SIG-M5 treated with dmso at 0.1 percent for 504 hours (cell line): Measurements from ENCODE around the gene SOX12.
"Not testable (repeated sequence)": the region's sequence is repeated elsewhere in the genome, so short reads cannot be mapped to it uniquely, and the experiment has no call there.

ENCODE experiments used
- DNase-seq: peaks from one replicate; lab custom pipeline; 2025; ENCODE audit not compliant: unreplicated experiment; lab: John Stamatoyannopoulos, UW

The SOX12 gene

DNA sequence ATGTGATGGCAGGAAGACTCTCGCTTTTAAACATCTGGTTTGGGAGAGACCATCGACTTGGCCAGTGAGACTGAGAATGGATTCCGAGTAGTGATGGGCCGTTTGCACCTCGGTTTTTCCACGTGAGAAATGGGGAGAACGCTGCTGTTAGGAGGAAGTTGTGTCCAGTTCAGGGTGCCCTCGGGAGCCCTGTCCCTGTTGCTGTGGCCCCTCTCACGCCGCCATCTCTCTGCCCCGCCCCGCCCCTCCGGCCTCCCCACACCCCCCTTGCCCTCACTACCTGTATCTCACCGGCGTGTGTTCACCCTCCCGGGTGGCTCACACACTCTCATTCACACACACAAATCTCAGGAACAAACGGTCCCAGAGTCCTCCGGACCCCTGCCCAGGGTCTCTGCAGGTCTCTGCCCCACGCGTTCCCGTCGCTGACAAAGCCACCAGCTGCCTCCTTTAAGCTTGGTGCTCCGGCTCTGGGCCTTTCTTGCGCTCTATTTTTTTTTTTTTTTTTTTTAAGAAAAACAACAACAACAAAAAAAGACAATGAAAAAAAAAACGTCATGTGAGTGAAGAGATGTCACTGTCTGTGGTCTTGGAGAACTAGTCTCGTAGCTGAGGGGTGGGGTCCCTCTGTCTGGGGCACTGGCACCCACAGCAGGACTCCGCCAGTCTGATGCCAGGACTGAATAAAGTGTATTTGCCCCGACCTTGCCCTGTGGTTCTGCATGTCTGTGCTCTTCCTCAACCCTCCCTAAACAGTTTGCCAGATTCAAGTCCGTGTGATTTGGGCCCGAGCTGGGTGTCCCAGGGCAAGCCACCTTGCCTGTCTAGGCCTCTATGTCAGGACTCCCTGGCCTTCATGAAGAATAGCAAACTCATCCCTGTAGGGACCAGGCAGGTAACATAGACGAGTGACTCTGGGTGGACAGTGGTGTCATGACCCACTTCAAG lies 2.9 kb downstream of the SOX12 start:
- no peak for DNase-seq

DNA sequence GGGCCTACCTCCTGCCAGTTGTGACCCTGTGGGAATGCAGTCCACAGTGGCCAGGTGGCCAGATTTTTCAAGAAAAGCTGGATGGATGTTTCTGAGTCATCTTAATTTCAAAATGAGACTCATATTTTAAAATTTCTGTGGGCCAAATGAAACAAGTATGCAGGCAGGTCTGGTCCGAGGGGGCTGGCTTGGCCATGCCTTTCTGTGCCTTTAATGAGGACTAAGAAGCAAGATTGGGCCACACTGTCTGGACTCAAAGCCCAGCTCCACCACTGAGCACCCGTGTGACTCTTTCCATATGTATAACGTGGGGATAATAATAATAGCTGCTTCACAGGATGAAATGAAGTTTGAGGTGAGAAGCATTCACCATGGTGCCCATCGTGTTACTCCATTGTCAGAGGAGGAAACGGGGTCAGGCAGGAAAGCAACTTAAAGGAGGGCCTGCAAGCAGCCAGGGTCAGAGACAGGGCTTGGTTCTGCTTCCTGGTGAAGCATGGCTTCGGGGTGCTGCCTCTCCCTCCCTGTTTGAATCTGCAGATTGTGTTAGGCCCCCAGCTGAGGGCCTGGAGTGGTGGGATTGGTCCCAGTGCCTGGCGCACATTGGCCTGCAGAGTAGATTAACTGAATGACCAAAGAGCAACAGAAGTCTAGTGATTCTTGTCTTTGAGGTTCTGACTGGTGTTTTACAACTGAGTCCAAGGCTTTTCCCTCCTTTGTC lies 3.8 kb downstream of the SOX12 start:
- DNase-seq = no peak

DNA sequence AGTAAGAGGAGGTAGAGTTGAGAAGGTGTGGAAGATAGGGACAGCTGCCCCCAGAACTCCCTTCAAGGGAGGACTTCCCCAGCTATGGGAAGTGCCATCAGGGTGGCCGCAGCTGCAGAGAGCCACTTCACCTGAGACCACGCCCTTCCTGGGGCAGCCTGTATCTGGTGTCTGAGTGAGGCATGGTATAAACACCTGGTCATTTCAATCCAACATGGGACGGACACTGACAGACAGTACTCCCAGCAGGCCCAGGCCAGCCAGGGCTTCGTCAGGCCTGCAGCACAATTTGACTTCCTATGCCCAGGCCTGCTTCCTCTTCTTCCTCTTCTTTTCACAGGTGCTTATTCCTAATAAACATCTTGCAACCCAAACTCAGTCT lies 4.5 kb downstream of the SOX12 start:
- no peak for DNase-seq

DNA sequence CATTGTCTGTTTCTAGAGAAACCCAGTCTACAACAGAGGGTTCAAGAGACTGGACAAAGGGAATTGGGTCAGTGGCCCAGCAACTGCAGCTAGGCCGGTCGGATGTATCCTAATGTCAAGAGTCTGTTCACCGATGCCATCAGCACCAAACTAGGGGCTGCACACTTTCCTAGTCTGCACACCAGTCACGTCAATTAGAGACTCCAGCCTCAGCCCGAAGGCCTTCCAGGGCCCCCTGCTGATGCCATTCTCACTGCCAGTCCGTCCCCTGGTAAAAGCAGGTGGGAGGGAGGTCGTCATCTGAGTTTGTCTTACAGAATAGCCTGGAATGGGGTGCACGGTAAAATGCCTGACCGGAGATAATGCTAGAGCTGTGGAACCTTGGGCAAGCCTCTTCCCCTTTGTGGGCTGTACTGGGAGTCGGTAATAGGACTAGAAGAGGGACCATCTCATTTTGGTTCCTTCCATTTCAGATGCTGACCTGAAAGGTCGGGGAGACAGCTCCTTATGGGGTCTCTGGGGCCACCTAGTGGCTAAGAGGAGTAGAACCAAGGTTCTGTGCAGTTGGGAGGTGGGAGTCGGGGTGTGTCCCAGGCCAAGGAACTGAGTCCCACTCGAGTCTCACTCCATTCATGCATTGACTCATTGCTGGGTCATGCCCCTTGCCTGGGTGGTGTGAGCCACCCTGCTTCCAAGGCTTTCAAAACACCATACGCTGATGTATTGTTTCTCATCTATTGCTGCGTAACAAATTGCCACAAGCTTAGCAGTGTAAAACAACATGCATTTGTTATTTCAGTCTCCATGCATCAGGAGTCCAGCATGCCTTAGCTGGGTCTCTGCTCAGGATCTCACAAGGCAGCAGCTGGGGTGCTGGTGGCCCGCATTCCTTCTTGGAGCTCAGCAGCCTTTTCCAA lies 5.1 kb downstream of the SOX12 start:
- peak; percentile 94 for DNase-seq

- DNase-seq = no peak
Observed at GRCh38 chr20:334578-334977, 9.2 kb downstream of the SOX12 start.

GRCh38 chr20:336040-336439 lies 10.7 kb downstream of the SOX12 start:
- not testable (repeated sequence) for DNase-seq

- peak; percentile 76 for DNase-seq
Observed at GRCh38 chr20:341682-342081, 16.3 kb downstream of the SOX12 start.

GRCh38 chr20:343107-343506 lies 17.8 kb downstream of the SOX12 start:
- no peak for DNase-seq

DNA sequence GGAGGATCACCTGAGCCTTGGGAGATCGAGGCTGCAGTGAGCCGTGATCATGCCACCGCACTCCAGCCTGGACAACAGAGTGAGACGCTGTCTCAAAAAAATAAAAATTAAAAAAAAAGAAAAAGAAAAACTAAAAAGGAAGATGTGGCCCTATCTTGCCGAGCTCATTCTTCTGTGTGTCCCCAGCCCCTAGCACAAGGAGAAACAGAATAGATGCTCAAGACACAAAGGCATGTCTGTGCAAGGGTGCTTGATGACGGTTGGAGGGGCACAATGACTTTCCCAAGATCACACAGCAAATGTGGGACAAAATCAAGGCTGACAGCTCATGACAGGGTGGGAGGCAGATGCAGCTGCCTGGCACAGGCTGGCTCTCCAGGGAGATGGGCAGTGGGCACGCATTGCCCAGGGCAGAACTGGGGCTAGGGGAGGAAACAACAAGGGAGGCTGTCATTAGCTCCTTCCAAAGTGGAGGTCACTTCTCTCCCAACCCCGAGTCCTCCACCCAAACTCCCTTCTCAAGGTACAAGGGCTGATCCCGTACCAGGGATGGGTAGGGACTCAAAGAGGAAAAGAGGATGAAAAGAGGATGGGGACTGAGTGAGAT lies 20.8 kb downstream of the SOX12 start:
- no peak for DNase-seq

GRCh38 chr20:346640-347316 lies 21.4 kb downstream of the SOX12 start, which contains the start of gene NRSN2:
Gene NRSN2 (plus strand): TSS chr20:347111. CDS start chr20:349644, 2,533 bp downstream.
- no peak for DNase-seq

DNA sequence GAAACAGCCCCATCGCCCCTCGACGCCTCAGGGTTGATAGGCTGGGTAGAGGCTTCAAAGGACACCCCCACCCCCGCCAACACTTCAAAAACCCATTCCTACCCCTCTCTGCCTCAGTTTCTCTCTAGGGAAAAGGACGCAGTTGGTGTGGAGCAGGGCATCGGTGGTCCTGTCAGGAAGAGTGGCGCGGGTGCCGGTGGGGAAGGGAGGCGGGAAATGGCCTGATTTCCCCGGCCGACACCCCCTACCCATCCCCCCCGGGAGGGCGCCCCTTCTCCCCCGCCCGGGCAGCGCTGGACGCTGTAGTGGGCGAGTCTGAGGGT lies 21.9 kb downstream of the SOX12 start:
- no peak for DNase-seq

DNA sequence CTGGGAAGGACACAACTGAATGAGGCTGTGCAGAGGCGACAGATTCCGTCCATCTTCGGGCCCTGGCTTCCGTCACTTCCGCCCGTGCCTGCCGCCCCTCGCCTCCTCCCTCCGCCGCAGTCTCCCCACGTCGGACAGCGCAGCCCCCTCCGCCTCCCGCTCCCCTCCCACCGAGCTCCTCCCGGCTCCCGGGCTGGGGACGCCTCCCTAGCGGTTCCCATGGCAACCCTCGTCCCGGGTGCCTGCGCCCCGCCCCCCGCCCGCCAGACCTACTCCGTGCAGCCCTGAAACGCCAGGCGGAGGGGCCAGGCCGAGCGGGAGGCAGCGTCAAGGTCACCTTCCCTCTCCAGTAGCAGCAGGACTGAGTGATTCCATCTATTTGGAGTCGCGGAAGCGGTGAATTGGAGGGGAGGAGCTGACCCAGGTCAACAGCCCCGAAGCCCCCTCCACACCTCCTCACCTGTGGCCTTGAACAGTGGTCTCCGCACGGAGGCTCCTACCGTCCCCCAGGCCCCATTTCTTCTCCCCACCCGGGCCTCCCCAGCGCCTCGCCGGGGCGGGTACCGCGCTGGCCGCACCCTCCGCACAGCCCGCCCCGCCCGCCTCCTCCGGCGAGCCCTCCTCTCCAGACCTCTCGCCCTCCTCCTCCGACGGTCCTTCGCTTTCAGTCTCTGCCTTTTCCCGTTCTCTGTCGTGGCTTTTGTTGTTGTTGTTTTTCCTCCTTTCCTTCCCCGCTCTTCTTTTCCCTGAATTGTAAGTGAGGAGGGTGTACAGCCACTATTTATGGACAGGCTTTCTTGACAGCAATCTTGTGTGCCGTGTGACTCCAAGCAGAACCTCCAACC lies 22.5 kb downstream of the SOX12 start:
- DNase-seq = peak; percentile 89

GRCh38 chr20:348972-349841 lies 23.9 kb downstream of the SOX12 start:
- DNase-seq = no peak

DNA sequence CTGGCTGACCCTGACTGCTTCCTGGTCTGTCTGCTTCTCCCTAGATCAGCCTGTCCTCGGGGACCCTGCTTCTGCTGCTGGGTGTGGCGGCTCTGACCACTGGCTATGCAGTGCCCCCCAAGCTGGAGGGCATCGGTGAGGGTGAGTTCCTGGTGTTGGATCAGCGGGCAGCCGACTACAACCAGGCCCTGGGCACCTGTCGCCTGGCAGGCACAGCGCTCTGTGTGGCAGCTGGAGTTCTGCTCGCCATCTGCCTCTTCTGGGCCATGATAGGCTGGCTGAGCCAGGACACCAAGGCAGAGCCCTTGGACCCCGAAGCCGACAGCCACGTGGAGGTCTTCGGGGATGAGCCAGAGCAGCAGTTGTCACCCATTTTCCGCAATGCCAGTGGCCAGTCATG lies 27.8 kb downstream of the SOX12 start:
- DNase-seq = no peak

DNA sequence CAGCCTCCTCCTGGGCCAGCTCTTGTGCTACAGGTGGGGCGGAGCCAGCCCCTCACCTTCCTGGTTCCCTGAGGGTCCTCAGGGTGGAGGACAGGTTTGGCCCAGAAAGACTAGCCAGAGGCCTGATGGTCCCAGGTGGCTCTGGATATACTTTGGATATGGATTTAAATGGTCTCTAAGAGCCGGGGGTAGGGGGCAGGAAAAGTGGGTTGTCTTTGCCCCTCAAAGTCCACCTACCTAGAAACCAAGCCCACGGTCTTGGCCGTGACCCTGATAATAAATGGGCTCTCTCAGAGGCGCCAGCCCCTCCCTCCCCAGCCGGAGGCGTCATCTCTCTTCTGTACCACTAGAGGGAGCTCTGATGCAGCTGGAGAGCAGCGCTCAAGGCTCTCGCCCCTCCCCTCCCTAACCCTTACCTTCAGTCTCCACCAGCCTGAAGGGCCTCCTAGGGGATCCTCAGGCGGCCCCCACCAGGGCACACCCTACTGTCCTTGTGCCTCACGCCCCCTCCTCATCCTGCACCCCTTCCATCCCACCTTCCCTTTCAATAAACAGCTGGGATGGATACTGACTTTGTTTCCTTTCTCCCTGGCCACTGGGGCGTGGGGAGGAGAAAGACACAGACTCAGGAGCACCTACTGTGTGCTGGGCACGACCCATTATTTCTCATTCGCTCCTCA lies 29.1 kb downstream of the SOX12 start:
- DNase-seq = peak; percentile 82

DNA sequence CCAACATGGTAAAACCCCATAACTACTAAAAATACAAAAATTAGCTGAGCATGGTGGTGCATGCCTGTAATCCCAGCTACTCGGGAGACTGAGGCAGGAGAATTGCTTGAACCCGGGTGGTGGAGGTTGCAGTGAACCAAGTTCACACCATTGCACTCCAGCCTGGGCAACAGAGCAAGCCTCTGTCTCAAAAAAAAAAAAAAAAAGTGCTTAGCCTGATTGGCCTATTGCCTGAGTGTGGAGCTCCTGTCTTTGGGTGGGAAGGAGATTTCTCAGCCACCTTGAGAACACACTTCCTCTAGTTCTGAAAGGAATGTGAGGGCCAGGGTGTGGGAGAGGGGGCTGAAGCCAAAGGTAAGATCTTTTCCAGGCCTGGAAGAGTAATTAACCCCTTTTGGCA lies 30.8 kb downstream of the SOX12 start:
- not testable (repeated sequence) for DNase-seq

DNA sequence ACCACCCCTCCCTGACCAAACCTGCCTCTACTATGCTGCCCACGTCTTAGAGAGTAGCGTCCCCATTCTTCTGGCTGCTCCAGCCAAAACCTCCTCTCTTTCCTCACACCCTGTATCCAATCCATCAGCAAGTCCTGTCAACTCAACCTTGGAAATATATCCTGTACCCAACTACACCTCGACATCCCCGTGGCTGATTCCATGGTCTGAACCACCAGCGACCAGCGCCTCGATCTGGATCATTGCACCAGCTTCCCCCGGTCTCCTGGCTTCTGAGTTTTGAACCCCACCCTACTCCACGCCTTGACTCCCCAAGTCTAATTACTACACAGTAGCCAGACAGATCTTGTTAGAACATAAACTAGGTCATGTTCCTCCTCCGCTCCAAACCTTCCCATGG lies 31.4 kb downstream of the SOX12 start:
- DNase-seq = no peak
